C1 segment of cervical spinal cord (tissue), 14 donors: Measurements from ENCODE around the gene RBP2.

ENCODE experiments used
- DNase-seq, 14 donors: peaks; one replicate each; lab custom pipeline; 2025; lab: John Stamatoyannopoulos, UW

The RBP2 gene

DNA sequence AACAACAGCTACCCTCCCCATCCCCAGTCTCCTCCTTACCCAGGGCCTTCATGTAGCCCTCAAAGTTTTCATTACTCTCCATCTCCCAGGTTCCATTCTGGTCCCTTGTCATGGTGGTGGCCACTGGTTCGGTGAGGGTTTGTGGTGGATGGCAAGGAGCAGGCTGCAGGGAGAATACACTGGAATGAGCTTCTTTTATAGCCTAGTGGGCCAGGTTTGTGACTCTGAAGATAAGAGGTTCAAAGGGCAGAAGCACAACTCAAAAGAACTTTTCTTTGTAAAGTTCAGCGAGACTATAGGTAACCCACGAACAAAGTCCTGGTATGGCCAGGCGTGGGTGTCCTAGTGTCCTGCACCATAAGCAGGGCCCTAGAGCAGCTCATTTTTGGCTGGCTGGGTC, at the start of gene RBP2:
Gene RBP2, minus strand, starts transcription at position 169 of the 400 bp plus-strand sequence. Its CDS starts 57 bp downstream, at position 112.
- no peak for DNase-seq

DNA sequence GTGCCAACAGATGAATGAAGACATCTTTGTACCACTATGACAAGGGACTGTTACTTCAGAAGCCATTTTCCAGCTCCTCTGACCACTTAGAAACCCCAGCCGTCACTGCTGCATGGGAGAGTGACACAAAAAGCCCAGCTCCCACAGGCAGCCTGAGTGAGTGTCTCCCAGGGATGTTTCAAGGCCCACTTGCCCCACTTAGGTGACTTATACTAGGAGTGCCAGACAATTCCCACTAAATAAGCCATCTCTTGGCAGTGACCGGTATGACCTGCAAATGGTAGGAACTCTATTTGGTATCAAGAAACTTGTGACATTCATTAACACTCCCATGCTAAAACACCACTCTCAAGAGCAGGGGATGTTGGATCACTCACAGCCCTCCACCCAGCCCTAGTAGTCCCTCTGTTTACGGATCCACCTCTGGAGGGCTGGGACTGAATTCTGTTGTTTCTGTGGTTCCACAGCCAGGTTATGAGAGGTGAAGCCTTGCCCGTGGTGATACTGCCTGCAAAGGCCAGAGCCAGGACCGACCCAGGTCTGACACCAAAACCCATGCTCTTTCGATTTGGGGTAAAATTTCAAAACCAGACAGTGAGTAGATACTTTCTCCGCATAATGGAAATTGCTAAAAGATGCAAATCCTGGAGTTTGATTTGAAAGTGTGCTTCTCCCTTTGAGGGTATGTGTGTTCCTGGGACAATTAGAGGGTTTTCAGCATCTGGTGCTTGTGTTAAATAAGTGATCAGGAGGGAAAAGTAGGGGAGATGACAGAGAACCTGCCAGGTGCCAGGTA, 48.7 kb upstream of the RBP2 start:
- DNase-seq: no peak

DNA sequence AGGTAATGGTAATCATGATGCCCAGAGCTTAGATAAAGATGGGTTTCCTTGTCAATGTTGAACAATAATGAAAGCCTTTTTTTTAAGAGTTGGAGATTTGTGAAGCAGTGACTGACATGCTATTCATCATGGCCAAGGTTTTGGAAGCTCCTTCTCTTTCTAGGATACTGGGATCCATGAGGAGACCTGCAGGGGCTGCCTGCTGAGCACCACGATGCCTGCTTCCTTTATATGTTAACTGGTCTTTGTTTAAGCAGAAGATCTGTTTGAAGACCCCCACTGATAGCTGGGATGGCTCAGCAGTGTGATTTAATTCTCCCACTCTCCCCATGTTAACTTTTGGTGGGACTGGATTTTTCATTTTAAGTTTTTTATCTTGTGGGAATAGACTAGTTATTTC, 47.4 kb upstream of the RBP2 start:
- no peak for DNase-seq

DNA sequence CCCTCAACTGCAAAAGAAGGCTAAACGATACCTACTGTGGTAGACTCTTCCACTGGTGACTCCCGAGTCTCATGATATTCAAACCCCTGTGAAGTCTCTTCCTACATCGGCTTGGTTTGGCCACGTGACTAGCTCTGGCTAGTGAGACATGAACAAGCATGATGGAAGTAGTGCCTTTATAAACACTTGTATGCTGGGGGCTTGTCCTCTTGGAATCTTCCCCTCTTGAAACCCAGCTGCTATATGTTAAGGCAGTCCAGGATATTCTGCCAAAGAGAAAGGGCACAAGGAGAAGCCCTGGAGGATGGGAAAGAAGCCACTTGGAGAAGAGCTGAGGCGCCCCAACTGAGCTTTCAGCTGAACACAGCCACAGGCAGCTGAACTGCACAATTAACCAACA, 46.9 kb upstream of the RBP2 start:
- DNase-seq: no peak

DNA sequence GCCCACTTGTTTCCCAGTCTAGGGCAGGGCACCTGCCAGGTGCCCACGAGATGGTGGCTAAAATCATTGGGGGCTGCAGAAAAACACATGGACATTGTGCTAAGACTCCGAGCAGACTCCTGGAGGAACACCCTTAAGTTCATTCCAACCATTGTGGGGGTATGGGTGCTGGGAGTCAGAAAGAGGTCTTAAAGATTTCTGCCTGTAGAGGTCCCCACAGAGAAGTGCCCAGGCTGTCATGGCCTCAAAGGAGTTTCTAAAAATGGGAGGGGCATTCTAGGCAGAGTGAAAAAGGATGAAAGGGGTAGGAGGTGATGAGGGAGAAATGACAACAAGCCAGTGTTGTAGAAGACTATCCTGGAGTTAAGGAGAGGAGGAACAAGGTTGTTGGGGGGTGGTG, 46.1 kb upstream of the RBP2 start:
- no peak for DNase-seq

DNA sequence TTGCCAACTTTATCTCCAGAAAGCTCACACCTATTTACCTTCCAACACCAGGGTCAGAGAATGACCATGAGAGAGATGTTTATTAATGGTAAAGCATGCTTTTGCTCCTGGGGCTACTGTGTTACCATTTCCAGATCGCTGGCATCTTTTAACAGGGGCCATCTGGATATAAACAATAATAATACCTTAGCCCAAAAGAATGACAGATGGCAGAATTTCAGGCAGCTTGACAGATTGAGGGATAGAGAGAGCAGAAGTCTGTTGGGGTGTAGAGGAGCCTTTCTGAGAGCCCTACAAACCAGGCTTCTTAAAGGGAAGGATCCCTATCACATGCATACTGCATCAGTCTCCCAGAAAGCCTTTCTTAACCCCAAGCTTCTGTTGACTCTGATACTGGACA, 45.5 kb upstream of the RBP2 start:
- DNase-seq: peak in 1 of 14 donors; percentile 53

DNA sequence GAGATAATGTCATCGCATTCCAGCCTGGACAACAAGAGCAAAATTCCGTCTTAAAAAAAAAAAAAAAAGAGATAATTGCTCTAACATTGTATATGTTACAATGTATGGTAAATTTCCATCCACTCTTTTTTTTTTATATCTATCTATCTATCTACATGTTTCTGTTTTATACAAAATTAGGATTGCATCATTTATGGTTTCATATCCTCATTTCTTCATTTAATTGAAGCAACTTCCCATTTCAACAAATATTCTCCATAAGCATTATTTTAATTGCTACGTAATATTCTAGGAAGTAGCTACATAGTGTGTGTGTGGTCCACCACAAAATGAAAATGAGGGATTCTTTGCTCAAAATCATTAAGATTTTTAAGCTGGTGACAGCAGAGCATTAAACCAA, 44.8 kb upstream of the RBP2 start:
- DNase-seq: no peak

DNA sequence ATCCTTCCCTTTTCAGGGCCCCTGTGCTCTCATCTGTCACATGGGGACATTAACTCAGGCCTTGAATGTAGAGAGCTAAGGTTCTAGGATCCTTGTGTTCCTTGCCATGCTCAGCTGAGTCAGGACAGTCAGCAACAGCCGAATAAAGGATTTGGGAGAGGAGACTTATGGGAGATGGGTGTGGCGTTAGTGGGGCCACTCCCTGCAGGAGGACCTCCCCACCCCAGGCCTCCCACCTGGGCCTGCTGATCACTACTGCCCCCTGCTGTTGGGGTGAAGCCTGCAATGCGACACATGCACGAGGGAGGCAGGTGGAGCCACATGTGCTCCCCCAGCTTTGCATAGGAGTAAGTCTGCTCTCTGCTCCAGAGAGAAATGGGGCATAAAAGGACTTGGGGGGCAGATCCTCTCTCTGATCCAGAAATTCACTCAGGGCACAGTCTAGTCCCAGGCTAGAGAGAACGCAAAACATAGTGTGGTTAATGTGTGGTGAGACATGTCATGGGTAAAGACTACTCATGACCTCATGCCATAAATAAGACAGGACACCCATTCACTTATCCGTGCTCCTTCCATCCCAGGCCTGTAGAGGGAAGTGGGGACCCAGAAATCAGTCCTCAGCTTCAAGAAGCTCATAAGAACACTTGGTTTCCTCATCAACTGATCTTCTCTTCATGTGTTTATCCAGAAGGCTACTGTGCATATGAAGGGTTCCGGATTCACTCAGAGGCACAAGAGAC, 43.9 kb upstream of the RBP2 start:
- no peak for DNase-seq

DNA sequence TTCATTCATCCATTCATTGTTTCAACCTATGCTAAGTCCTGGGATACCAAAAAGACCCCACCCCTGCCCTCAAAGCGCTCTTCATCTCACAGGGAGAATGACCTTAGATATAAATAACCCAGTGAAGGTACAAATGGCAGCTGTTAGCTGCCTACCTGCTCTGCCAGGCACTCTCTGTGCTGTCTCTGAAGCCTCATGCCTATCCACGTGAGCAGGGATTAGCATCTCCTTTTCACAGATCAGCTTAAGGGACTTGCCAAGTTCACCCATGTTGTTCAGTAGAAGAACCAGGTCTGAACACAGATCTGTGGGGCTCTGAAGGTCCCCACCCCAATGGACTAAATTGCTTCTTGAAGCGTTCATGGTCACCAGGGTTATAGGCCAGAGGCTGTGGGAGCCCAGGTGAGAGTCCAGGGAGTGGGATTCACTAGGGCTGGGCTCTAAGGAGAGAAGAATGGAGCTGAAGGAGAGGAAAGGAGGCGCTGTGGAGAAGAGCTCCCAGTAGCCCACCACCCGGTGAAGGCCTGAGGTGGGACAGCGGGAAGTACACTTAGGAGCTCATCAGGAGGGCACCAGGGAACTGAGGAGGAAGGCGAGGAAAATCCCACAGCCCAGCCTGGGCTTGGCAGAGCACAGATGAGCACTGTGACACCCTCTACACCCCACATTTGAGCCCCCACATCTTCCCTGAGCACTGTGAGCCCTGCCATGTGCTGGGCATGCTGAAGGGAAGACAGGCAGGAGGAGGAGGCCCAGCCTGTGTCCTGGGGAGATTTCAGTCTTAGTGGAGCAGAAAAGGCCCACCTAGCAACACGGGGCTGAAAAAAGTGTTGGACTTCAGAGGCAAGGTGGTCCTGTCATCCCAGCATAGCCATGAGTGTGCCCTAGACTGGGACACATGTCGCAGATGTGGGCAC, 42.9 kb upstream of the RBP2 start:
- no peak for DNase-seq

DNA sequence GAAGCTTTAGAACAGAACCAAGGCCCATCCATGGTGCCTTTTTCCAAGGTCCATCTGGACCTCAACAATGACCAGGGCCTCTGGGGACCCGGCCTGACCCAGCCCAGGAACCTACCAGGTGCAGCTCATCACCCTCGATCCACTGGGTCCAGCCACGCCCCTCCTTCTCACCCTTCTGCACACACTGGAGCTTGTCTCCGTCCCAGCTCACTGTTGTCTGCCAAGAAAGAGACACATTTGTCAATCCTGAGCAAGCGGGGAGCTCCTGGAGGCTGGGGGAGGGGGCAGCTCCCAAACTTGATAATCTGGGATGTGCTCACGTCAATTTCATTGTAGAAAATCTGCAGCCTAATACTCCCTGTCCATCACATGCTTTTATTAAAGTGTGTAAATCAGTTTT, 42.0 kb upstream of the RBP2 start:
- no peak for DNase-seq

DNA sequence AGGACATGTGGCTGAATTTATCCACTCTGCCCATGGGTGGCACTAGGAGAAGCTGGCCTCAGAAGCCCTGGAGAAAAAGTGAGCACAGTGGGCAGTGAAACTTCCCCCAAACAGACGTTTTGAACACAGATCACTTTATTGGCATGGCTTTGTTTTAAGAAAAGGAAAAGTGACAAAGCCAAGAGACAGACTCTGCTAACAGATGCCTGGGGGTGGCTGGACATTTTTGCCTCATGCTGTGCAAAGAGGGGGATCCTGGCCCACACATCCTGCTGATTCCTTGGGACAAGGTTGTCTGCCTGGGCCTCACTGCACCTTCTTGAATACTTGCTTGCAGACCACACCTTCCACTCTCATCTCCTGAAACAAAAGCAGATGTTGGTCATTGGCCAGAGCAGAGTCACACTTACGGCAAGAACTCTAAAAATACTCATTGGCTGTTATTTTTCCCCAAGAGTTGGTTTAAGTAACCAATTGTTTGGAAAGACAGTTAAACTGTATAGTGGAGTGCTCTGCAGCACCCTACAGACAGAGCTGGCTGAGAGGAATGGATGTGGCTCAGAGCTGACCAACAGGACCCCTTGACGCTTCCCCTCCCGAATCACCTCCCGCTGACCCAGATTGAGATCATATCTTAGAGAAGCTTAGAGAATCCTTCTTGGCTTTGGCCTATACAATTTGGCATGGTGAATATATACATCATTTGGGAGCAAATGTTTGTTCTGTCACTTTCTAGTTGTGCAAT, 41.2 kb upstream of the RBP2 start:
- no peak for DNase-seq

DNA sequence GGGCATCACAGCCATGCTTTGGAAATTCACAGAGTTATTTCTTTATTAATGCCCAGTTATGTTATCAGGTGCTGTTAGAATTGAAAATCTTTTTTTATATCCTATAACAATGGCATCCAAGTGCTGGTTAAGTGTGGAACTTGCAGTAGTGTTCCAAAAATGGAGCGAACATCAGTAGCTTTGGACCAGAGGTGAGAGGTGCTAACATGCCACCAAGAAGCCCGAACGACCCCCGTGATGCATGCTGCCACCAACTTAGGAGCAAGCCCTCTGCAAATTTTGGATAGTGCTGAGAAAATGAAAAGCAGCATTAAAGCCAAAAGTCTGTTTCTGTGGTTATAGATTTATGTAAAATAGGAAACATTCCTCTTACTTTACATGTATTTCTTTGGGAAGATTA, 38.4 kb upstream of the RBP2 start:
- DNase-seq: no peak

DNA sequence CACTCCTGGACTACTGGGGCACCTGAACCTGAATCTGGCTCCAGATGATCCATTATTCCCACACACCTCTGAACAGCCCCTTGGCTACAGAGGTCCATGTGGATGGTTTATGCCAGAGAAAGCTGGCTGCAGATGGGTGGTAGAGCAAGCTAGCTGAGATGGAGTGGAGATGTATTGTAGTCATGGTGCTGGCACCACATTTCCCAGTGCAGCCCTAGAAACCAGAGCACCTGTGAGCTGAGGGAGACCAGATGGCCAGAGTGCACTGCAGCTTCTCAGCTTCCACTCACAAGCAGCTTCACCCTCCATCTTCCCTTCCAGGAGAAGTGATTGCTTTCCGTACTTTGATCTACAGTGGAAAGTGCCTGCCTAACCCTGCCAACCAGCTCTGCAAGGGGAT, 33.3 kb upstream of the RBP2 start:
- DNase-seq: no peak

DNA sequence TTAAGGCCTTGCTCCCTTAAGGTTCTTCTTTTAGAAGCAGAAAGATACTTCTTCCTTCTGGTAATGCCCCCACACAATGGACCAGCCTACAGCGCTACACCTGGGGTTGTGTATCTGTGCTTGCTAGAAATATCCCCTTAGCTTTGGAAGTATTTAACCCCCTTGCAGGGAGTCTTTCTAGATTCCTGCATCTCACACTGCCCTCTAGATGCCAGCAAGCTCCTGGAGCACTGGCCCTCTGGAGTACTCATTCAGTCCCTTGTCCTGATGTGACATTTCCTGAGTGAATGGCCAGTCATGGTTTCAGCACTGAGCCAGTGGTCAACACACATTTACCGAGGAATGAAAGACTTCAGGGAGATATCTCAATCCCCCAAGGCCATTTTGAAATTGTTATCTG, 30.4 kb upstream of the RBP2 start:
- DNase-seq: peak in 2 of 14 donors; percentile 13 to 14

DNA sequence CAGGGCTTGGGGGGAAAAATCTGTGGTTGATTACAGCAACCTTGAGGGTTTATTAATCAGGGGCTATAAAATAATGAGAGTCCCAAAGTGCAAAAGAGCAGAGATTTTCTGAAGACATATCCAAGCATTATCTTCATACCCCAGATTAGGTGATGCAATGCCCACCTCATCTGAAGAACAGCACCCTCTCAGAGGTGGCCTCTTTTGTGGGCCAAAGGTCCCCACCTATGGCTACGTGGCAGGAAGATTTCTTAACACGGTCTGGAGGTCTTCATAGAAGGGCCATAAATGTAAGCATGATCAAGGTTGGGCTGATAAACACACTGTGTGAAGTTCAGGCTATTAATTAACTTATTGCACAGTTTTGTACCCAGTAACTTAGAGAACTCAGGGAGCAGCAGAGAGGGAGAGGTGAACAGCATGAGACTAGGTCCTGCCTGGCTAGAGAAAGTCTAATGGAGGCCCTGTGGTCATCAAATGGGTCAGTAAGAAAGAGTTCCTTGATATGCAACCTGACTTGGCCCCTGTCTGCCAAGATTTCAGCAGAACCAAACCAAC, 29.6 kb upstream of the RBP2 start:
- no peak for DNase-seq

DNA sequence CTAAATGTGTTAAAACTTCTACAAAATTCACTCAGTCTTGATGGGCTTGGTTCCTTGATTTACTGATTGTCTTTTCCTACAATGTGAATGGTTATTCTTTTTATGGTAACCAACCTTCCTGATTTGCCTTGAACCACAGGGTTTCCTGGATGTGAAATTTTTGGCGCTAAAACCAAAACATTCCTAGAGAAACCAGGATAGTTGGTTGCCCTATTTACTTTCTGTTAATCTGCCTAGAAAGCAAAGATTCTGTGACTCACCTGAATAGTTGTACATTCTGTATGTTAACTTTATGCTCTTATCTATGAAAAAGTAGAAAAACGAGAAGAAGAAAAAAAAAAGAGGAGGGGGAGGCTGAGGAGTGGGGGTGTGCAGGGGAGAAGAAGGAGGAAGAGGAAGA, 23.2 kb upstream of the RBP2 start:
- no peak for DNase-seq

DNA sequence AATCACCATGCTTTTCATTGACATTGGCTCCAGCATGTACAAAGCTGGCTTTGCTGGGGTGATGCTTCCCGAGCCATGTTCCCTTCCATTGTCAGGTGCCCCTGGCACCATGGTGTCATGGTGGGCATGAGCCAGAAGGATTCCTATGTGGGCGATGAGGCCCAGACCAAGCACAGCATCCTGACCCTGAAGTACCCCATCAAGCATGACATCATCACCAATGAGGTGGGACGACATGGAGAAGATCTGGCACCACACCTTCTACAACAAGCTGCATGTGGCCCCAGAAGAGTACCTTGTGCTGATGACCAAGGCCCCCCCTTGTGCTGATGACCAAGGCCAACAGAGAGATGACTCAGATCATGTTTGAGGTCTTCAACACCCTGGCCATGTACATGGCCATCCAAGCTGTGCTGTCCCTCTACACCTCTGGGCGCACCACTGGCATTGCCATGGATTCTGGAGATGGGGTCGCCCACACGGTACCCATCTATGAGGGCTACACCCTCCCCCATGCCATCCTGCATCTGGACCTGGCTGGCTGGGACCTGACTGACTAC, 17.6 kb upstream of the RBP2 start:
- DNase-seq: no peak

DNA sequence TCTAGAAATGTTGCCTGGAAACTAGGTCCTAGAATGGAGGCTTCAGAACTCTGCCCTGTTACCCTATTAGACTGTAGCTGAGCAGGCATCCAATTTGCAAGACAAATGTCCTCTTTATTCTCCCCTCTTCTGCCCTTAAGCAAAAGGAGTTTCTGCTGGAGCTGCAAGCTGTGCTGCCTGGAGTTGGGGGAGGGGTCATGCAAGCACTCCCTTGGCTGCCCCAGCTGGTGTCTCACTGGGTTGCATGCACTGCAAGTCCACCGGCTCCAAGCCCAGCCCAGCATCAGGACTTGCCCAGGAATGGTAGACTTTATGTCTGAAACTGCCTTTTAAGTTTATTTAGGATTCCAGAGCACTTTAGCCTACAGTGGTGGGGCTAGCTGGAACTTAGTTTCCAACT, 15.7 kb upstream of the RBP2 start:
- no peak for DNase-seq

DNA sequence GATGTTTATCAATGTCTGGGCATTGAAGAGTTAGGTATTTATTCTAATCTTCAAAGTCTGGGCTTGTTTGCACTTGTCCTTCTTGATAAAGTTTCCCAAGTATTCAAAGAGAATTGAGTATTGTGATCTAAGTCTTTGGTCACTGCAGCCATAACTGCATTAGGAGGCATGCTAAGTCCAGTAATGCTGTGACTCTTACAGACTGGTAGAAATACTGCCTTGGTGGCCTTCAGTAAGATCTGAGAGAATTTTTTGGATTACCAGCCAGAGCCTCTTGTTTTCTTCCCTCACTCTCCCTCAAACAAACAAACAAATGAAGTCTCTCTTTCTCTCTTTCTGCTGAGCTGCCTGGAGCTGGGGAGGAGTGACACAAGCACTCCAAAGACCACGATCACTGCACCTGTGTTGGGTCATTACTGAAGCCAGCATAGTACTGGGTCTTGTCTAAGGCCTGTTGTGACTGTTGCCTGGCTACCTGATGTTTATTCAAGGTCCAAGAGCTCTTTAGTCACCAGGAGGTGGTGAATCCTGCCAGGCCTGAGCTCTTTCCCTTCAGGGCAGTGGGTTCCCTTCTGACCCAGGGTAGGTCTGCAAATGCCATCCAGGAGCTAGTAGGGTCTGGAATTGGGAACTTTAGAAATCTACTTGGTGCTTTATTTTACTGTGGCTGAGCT, 14.8 kb upstream of the RBP2 start:
- no peak for DNase-seq

DNA sequence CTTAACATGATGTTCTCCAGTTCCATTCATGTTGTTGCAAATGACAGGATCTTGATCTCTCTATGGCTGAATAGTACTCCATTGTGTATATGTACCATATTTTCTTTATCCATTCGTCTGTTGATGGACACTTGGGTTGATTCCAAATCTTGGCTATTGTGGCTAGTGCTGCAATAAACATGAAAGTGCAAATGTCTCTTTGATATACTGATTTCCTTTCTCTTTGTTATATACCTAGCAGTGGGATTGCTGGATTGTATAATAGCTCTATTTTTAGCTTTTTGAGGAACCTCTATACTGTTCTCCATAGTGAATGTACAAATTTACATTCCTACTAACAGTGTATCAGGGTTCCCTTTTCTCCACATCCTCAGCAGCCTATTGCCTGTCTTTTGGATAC, 5.9 kb upstream of the RBP2 start:
- no peak for DNase-seq
